Measurements from ENCODE around the gene PARP15. TPM values are rescaled to one million over a fixed set of nuclear protein-coding genes. Genes with fewer than 3 reads are reported as not detected.

Gene PARP15
- total RNA-seq, 1 donor from 2014 or later, result 0.29 TPM

DNA sequence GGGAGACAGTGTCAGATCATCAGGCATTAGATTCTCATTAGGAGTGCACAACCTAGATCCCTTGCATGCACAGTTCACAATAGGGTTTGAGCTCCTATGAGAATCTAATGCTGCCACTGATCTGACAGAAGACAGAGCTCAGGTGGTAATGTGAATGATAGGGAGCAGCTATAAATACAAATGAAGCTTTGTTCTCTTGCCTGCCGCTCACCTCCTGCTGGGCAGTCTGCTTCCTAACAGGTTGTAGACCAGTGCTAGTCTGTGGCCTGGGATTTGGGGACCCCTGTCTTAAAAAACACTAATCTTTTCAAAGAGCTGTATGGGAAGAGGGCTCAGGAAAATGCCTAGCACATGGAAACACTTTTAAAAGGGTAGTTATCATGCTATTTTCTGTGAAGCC, 52.3 kb downstream of the PARP15 start:
- peaks cover 2% of the 10 kb centered on the region for H3K9me3 Mint-ChIP-seq (ENCODE audit: unreplicated experiment)
- DNase-seq, result no peak
- no peak overlapping the region for H3K4me3 Mint-ChIP-seq (ENCODE audit: unreplicated experiment)
- peaks cover 4% of the 10 kb centered on the region for H3K36me3 Mint-ChIP-seq (ENCODE audit: unreplicated experiment)
- no peak overlapping the region for H3K27ac Mint-ChIP-seq (ENCODE audit: unreplicated experiment)
- H3K4me1 Mint-ChIP-seq (ENCODE audit: low read depth, unreplicated experiment), result peaks cover 11% of the 10 kb centered on the region
- H3K27me3 Mint-ChIP-seq (ENCODE audit: unreplicated experiment), result no peaks in the 10 kb centered on the region
- no peak for TF ChIP-seq CTCF (IDR thresholded peaks at IDR 0.05; ENCODE audit: partially characterized antibody, unreplicated experiment)

DNA sequence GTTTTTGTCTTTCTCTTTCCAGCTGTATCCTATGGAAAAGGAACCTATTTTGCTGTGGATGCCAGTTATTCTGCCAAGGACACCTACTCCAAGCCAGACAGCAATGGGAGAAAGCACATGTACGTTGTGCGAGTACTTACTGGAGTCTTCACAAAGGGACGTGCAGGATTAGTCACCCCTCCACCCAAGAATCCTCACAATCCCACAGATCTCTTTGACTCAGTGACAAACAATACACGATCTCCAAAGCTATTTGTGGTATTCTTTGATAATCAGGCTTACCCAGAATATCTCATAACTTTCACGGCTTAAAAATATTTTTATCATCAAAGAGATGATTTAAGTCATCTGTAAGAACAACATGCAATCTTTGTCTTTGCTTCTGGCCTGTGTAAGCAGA, 58.3 kb downstream of the PARP15 start:
- Mint-ChIP-seq H3K4me1 (ENCODE audit: low read depth, unreplicated experiment) (no peaks in the 10 kb centered on the region), H3K27ac (ENCODE audit: unreplicated experiment) (no peak overlapping the region)

DNA sequence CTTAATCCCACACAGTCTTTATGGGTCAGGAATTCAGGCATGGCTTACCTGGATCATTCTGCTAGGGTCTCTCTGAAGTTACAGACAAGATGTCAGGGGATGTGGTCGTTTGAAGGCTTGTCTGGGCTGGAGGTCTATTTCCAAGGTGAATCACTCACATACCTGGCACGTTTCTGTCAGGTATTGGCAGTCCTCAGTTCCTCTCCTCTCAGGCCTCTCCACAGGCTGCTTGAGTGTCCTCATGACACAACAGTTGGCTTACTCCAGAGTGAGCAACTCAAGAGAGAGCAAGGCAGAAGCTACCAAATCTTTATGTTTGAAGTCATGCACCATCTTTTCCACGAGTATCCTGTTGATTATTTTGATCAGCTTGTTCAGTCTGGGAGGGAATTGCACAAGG, 59.2 kb downstream of the PARP15 start:
- DNase-seq, result no peak
- Mint-ChIP-seq H3K9me3 (ENCODE audit: unreplicated experiment) (no peaks in the 10 kb centered on the region), H3K27ac (ENCODE audit: unreplicated experiment) (no peak overlapping the region), H3K4me1 (ENCODE audit: low read depth, unreplicated experiment) (no peaks in the 10 kb centered on the region), H3K4me3 (ENCODE audit: unreplicated experiment) (no peak overlapping the region), H3K27me3 (ENCODE audit: unreplicated experiment) (no peaks in the 10 kb centered on the region), H3K36me3 (ENCODE audit: unreplicated experiment) (peaks cover 4% of the 10 kb centered on the region)
- TF ChIP-seq CTCF (IDR thresholded peaks at IDR 0.05; ENCODE audit: partially characterized antibody, unreplicated experiment), result no peak

More for the DNA sequence above, 58.3 kb downstream of the PARP15 start:
- DNase-seq, result no peak
- H3K4me3 Mint-ChIP-seq (ENCODE audit: unreplicated experiment), result no peak overlapping the region
- H3K36me3 Mint-ChIP-seq (ENCODE audit: unreplicated experiment), result peaks cover 4% of the 10 kb centered on the region
- H3K27me3 Mint-ChIP-seq (ENCODE audit: unreplicated experiment), result no peaks in the 10 kb centered on the region
- no peak for TF ChIP-seq CTCF (IDR thresholded peaks at IDR 0.05; ENCODE audit: partially characterized antibody, unreplicated experiment)
- no peaks in the 10 kb centered on the region for H3K9me3 Mint-ChIP-seq (ENCODE audit: unreplicated experiment)

GRCh38 chr3:122640437-122640999, 63.1 kb downstream of the PARP15 start:
- H3K27ac Mint-ChIP-seq (ENCODE audit: unreplicated experiment), result no peak overlapping the region
- no peak for DNase-seq
- no peaks in the 10 kb centered on the region for H3K9me3 Mint-ChIP-seq (ENCODE audit: unreplicated experiment)
- H3K4me3 Mint-ChIP-seq (ENCODE audit: unreplicated experiment), result no peak overlapping the region
- H3K36me3 Mint-ChIP-seq (ENCODE audit: unreplicated experiment), result no peaks in the 10 kb centered on the region
- H3K27me3 Mint-ChIP-seq (ENCODE audit: unreplicated experiment), result no peaks in the 10 kb centered on the region
- H3K4me1 Mint-ChIP-seq (ENCODE audit: low read depth, unreplicated experiment), result no peaks in the 10 kb centered on the region
- TF ChIP-seq CTCF (IDR thresholded peaks at IDR 0.05; ENCODE audit: partially characterized antibody, unreplicated experiment), result no peak

GRCh38 chr3:122642935-122643334, 65.5 kb downstream of the PARP15 start:
- DNase-seq, result no peak
- no peak overlapping the region for H3K4me3 Mint-ChIP-seq (ENCODE audit: unreplicated experiment)
- TF ChIP-seq CTCF (IDR thresholded peaks at IDR 0.05; ENCODE audit: partially characterized antibody, unreplicated experiment), result no peak
- no peaks in the 10 kb centered on the region for H3K4me1 Mint-ChIP-seq (ENCODE audit: low read depth, unreplicated experiment)
- no peak overlapping the region for H3K27ac Mint-ChIP-seq (ENCODE audit: unreplicated experiment)
- H3K27me3 Mint-ChIP-seq (ENCODE audit: unreplicated experiment), result no peaks in the 10 kb centered on the region
- no peaks in the 10 kb centered on the region for H3K36me3 Mint-ChIP-seq (ENCODE audit: unreplicated experiment)
- no peaks in the 10 kb centered on the region for H3K9me3 Mint-ChIP-seq (ENCODE audit: unreplicated experiment)
